ENCODE data around the gene HERPUD1. TPM values are rescaled to one million over a fixed set of nuclear protein-coding genes. Genes with fewer than 3 reads are reported as not detected.

Gene HERPUD1
- total RNA-seq, 1 donor from 2014 or later: 60.8 TPM

- no peak for TF ChIP-seq CTCF (IDR thresholded peaks at IDR 0.05; ENCODE audit: unreplicated experiment)
- Mint-ChIP-seq H3K27me3 (ENCODE audit: unreplicated experiment) (peaks cover 2% of the 10 kb centered on the region), H3K27ac (ENCODE audit: unreplicated experiment) (peak overlapping the region; percentile 72), H3K9me3 (ENCODE audit: unreplicated experiment) (peaks cover 4% of the 10 kb centered on the region), H3K36me3 (ENCODE audit: low read depth, unreplicated experiment) (peaks cover 4% of the 10 kb centered on the region), H3K4me1 (ENCODE audit: unreplicated experiment) (peaks cover 11% of the 10 kb centered on the region), H3K4me3 (ENCODE audit: unreplicated experiment) (no peak overlapping the region)
- no peak for DNase-seq (ENCODE audit: low spot score)
These were observed 21.0 kb upstream of the HERPUD1 start for GRCh38 chr16:56910654-56911539.

DNA sequence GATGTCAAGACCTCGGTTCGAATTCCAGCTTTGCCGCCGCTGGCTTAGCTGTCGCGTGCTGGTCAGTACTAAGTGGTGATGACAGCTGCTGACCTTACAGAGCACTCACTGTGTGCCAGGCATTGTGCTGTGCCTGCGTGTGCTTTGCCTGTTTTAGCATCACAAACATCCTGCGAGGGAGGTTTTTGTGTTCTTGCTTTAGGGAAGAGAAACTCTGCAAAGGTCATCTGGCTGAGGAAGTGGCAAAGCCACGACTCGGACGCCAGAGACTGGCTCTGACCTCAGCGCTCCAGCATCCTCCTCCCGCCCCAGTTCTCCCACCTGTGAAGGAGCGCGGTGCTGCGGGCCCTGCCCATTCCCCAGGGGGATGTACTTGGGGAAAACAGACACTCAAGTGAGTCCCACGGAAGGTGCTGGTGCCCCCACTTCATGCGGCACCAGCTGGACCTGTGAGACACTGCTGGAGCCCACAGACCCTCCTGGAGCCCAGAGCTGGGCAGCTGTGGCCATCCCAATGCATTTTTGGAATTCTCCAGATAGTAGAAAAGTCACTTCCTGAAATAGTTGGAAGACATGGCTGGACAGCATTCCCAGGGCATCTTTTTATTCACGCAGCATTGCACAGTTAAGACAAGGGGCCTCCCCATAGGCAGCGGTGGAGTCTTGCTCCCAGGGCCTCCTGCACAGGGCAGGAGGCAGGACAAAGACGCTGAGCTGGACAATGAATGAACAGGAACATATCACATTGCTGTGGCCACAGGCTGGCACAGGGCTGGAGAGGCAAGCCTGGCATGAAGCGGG is 20.0 kb upstream of the HERPUD1 start:
- H3K27me3 Mint-ChIP-seq (ENCODE audit: unreplicated experiment): peaks cover 2% of the 10 kb centered on the region
- peaks cover 11% of the 10 kb centered on the region for H3K4me1 Mint-ChIP-seq (ENCODE audit: unreplicated experiment)
- no peak for TF ChIP-seq CTCF (IDR thresholded peaks at IDR 0.05; ENCODE audit: unreplicated experiment)
- peaks cover 4% of the 10 kb centered on the region for H3K9me3 Mint-ChIP-seq (ENCODE audit: unreplicated experiment)
- H3K36me3 Mint-ChIP-seq (ENCODE audit: low read depth, unreplicated experiment): peaks cover 4% of the 10 kb centered on the region
- no peak for DNase-seq (ENCODE audit: low spot score)
- H3K4me3 Mint-ChIP-seq (ENCODE audit: unreplicated experiment): no peak overlapping the region
- H3K27ac Mint-ChIP-seq (ENCODE audit: unreplicated experiment): no peak overlapping the region

DNA sequence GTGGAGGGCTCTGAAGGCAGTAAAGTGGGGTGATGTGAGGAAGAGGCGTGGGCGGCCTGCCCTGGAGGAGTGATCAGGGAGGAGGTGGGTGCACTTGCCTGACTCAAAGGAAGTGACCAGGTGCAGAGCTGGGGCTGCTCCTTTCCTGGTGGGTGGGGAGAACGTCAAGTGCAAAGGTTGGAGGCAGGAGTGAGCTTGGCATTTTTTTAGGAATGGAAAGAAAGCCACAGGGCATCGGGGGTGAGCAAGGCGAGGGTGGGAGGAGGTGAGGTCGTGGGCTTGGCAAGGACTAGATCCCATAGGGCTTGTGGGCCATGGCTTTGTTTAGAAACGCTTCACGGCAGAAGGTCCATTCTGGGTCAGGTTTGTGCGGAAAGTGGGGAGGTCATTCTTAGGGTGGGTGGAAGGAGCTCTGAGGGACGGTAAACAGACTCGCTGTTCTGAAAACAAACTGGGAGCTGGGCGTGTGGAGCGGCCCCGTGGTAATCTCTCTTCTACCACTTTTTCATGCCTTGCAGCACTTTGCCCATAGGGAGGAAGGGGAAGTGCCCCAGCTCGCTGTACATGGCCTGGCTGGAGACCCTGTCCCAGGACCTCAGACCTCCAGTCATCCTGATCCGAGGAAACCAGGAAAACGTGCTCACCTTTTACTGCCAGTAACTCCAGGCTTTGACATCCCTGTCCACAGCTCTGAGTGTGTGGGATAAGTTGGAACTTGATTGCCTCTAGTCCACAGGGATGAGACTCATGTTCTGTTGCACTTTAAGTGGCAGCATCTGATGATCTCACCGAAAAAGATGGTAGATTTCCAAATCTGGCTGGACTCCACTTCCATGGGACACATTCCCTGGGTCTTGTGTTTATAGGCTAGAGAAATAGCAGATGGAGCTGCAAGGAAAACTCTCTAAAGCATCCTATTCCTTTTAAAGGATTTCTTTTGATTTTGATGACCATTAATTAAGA is 18.9 kb upstream of the HERPUD1 start:
- peaks cover 4% of the 10 kb centered on the region for H3K36me3 Mint-ChIP-seq (ENCODE audit: low read depth, unreplicated experiment)
- no peaks in the 10 kb centered on the region for H3K27me3 Mint-ChIP-seq (ENCODE audit: unreplicated experiment)
- H3K4me1 Mint-ChIP-seq (ENCODE audit: unreplicated experiment): peaks cover 11% of the 10 kb centered on the region
- H3K9me3 Mint-ChIP-seq (ENCODE audit: unreplicated experiment): no peaks in the 10 kb centered on the region
- H3K27ac Mint-ChIP-seq (ENCODE audit: unreplicated experiment): no peak overlapping the region
- no peak for TF ChIP-seq CTCF (IDR thresholded peaks at IDR 0.05; ENCODE audit: unreplicated experiment)
- no peak for DNase-seq (ENCODE audit: low spot score)
- no peak overlapping the region for H3K4me3 Mint-ChIP-seq (ENCODE audit: unreplicated experiment)

DNA sequence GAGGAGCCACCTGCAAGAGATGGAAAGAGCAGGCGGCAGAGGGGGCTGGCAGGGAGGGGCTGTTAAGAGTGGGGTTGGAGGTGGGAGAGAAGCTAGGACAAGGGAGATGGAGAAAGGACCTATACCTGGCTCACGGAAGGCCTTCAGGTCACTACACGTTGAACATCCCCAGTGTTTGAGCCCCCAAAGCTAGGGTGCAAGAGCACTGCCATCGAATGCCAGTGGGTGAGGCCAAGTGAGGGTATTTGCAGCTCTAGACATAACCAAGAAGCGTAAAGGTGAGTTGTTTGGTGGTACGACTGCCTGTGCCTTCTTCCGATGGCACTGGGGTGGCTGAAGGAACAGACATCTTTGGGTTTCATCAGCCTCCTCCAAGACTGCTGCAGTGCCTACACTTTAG is 17.0 kb upstream of the HERPUD1 start:
- no peaks in the 10 kb centered on the region for H3K27me3 Mint-ChIP-seq (ENCODE audit: unreplicated experiment)
- H3K4me3 Mint-ChIP-seq (ENCODE audit: unreplicated experiment): no peak overlapping the region
- H3K9me3 Mint-ChIP-seq (ENCODE audit: unreplicated experiment): no peaks in the 10 kb centered on the region
- no peak for TF ChIP-seq CTCF (IDR thresholded peaks at IDR 0.05; ENCODE audit: unreplicated experiment)
- DNase-seq (ENCODE audit: low spot score): no peak
- H3K36me3 Mint-ChIP-seq (ENCODE audit: low read depth, unreplicated experiment): peaks cover 4% of the 10 kb centered on the region
- peaks cover 11% of the 10 kb centered on the region for H3K4me1 Mint-ChIP-seq (ENCODE audit: unreplicated experiment)
- no peak overlapping the region for H3K27ac Mint-ChIP-seq (ENCODE audit: unreplicated experiment)
